Kidney epithelial cell (primary cell): ENCODE measurements around the gene DRC3. TPM values are rescaled to one million over a fixed set of nuclear protein-coding genes. Genes with fewer than 3 reads are reported as not detected.

Experiments used
- DNase-seq: peaks from one replicate; pipeline ENCODE4 v3.0.0-alpha.2; 2010; ENCODE audit warnings: low read depth
- H3K27me3 ChIP-seq: 2 replicates; pipeline ENCODE4 v1.6.0; 2011; ENCODE audit warnings: low read length; ENCODE audit not compliant: control insufficient read depth, insufficient read depth
- H3K36me3 ChIP-seq: 2 replicates; pipeline ENCODE4 v1.5.1; 2011; ENCODE audit warnings: low read length; ENCODE audit not compliant: control insufficient read depth, insufficient read depth
- H3K4me3 ChIP-seq: 2 replicates; pipeline ENCODE4 v1.5.1; 2011; ENCODE audit warnings: low read depth, mild to moderate bottlenecking, control low read depth, low read length
- total RNA-seq: library from RNA; depleted of rRNA; stranded (reverse); fragments of >200 nt; gene quantifications from 2 replicates; pipeline ENCODE4 v1.2.3, GENCODE V29; 2015
- TF ChIP-seq, protein P1 (sequence below): IDR thresholded peaks from 2 replicates; pipeline ENCODE4 v1.5.1; 2011; ENCODE audit warnings: mild to moderate bottlenecking, moderate library complexity, low read length, control low read depth, inconsistent platforms; ENCODE audit not compliant: insufficient read depth, poor library complexity, severe bottlenecking

The DRC3 gene
- total RNA-seq, 1 donor from 2014 or later, result 3.9 TPM

- no peak for DNase-seq
- Histone ChIP-seq H3K4me3 (no peak overlapping the region), H3K36me3 (no peaks in the 10 kb centered on the region), H3K27me3 (no peaks in the 10 kb centered on the region)
- TF ChIP-seq, protein P1, sequence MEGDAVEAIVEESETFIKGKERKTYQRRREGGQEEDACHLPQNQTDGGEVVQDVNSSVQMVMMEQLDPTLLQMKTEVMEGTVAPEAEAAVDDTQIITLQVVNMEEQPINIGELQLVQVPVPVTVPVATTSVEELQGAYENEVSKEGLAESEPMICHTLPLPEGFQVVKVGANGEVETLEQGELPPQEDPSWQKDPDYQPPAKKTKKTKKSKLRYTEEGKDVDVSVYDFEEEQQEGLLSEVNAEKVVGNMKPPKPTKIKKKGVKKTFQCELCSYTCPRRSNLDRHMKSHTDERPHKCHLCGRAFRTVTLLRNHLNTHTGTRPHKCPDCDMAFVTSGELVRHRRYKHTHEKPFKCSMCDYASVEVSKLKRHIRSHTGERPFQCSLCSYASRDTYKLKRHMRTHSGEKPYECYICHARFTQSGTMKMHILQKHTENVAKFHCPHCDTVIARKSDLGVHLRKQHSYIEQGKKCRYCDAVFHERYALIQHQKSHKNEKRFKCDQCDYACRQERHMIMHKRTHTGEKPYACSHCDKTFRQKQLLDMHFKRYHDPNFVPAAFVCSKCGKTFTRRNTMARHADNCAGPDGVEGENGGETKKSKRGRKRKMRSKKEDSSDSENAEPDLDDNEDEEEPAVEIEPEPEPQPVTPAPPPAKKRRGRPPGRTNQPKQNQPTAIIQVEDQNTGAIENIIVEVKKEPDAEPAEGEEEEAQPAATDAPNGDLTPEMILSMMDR, result peak; percentile 12
Measured at GRCh38 chr17:18043491-18043890, 70.8 kb downstream of the DRC3 start.

DNA sequence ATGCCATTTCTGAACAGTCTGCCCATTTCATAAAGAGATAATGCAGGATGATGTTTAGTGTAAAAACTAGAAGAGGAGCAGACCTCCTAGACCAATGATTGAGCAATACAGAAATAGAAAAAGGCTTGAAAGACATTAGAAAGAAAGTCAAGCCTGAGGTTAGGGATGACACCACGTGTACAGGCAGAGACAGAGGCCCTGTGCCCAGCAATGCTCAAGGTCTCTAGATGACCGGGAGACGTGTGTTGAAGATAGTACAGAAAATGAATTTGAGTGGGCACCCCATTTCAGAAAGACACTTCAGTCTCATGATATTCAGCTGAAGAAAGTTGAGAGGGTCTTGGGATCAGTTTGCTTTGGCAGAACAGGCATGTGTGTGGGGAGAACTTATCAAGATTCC lies 71.9 kb downstream of the DRC3 start:
- Histone ChIP-seq H3K4me3 (no peak overlapping the region), H3K27me3 (no peaks in the 10 kb centered on the region), H3K36me3 (no peaks in the 10 kb centered on the region)
- DNase-seq, result no peak
- TF ChIP-seq, protein P1, result no peak

DNA sequence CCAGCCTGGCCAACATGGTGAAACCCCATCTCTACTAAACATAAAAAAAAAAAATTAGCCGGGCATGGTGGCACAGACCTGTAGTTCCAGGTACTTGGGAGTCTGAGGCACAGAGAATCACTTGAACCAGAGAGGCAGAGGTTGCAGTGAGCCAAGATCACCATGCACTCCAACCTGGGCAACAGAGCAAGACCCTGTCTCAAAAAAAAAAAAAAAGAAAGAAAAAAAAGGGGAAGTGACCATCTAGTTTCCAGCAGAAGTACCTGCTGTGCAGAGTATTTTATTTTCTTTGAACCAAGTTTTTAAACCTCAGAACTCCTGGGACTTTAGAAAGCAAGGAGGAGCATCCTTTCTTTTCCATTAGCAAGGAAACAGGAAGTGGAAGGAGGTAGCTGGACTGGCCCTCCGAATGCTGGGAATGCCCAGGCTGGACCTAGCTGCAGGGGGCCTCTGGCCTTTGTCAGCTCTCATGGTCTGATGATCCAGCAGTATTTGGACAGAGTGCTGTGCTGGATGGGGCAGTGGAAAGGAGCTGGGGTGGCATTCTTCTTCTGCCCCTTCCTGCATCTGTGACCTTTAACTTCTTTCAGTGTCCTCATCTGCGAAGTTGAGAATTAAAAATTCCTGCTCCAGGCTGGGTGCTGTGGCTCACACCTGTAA lies 73.2 kb downstream of the DRC3 start:
- no peaks in the 10 kb centered on the region for H3K36me3 ChIP-seq
- DNase-seq, result no peak

DNA sequence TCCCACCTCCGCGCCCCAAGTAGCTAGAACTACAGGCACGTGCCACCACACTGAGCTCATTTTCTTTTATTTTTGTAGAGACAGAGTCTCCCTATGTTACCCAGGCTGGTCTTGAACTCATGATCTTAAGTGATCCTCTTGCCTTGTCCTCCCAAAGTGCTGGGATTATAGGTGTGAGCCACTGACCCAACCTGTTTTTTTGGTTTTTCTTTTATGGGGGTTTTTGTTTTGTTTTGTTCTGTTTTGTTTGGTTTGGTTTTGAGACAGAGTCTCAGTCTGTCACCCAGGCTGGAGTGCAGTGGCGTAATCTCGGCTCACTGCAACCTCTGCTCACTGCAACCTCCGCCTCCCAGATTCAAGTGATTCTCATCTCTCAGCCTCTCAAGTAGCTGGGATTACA lies 82.9 kb downstream of the DRC3 start:
- H3K36me3 ChIP-seq, result no peaks in the 10 kb centered on the region

More for the DNA sequence above, 73.2 kb downstream of the DRC3 start:
- TF ChIP-seq, protein P1, result no peak
- Histone ChIP-seq H3K4me3 (no peak overlapping the region), H3K27me3 (no peaks in the 10 kb centered on the region)

GRCh38 chr17:18056214-18056613 lies 83.6 kb downstream of the DRC3 start:
- no peak for DNase-seq
- no peak overlapping the region for H3K4me3 ChIP-seq
- TF ChIP-seq, protein P1, result no peak
- no peaks in the 10 kb centered on the region for H3K36me3 ChIP-seq
- H3K27me3 ChIP-seq, result no peaks in the 10 kb centered on the region

More for the DNA sequence above, 82.9 kb downstream of the DRC3 start:
- TF ChIP-seq, protein P1, result no peak
- Histone ChIP-seq H3K27me3 (no peaks in the 10 kb centered on the region), H3K4me3 (no peak overlapping the region)
- no peak for DNase-seq

DNA sequence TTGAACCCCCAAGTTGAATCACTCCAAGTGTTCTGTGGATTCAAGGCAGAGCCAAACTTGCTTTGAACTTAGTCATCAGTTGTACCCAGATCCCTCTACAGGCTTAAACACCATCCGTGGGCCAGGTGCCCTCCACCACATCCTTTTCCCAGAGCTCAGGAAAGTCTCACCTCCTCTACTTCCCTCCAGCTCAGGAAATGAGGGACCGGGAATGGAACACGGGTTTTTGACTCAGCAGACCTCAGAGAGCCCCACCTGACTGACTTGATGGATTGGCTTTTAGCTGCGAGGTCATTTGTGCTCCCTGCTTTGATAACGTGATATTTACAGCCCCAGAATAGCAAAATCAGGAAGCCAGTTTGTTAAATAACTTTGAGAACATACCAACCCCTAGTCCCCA lies 86.6 kb downstream of the DRC3 start:
- DNase-seq, result no peak
- TF ChIP-seq, protein P1, result no peak
- H3K36me3 ChIP-seq, result no peaks in the 10 kb centered on the region
- H3K27me3 ChIP-seq, result no peaks in the 10 kb centered on the region
- no peak overlapping the region for H3K4me3 ChIP-seq
